Smooth muscle cell (in vitro differentiated cells): ENCODE data around the gene XK. TPM values are rescaled to one million over a fixed set of nuclear protein-coding genes. Genes with fewer than 3 reads are reported as not detected.

Experiments
- DNase-seq: peaks from one replicate; lab custom pipeline; 2025; ENCODE audit not compliant: unreplicated experiment; lab: John Stamatoyannopoulos, UW
- H2AFZ ChIP-seq: fragments of 200-600 bp; sonication (generic); 2 replicates; pipeline ENCODE4 v1.6.0; 2016; ENCODE audit warnings: antibody characterized with exemption, low read depth, mild to moderate bottlenecking
- H3F3A ChIP-seq: fragments of 200-600 bp; sonication (generic); 2 replicates; pipeline ENCODE4 v1.6.0; 2017; ENCODE audit warnings: antibody characterized with exemption, low read depth
- H3K27ac ChIP-seq: fragments of 200-600 bp; sonication (generic); 2 replicates; pipeline ENCODE4 v1.5.1; 2016; ENCODE audit warnings: low read depth, mild to moderate bottlenecking
- H3K27me3 ChIP-seq: fragments of 200-600 bp; sonication (generic); 2 replicates; pipeline ENCODE4 v1.6.1; 2016; ENCODE audit warnings: low read depth, mild to moderate bottlenecking
- H3K36me3 ChIP-seq: fragments of 200-600 bp; sonication (generic); 2 replicates; pipeline ENCODE4 v1.5.1; 2016; ENCODE audit warnings: low read depth
- H3K4me1 ChIP-seq: fragments of 200-600 bp; sonication (generic); 2 replicates; pipeline ENCODE4 v1.5.1; 2016; ENCODE audit warnings: low read depth
- H3K4me2 ChIP-seq: fragments of 200-600 bp; sonication (generic); 2 replicates; pipeline ENCODE4 v1.6.0; 2016; ENCODE audit warnings: mild to moderate bottlenecking
- H3K4me3 ChIP-seq: fragments of 200-600 bp; sonication (generic); 2 replicates; pipeline ENCODE4 v1.5.1; 2016; ENCODE audit warnings: mild to moderate bottlenecking
- H3K79me2 ChIP-seq: fragments of 200-600 bp; sonication (generic); 2 replicates; pipeline ENCODE4 v1.6.0; 2016; ENCODE audit warnings: low read depth, mild to moderate bottlenecking
- H3K9ac ChIP-seq: fragments of 200-600 bp; sonication (generic); 2 replicates; pipeline ENCODE4 v1.6.0; 2016; ENCODE audit warnings: low read depth
- H3K9me3 ChIP-seq: fragments of 200-600 bp; sonication (generic); replicated peaks from 2 replicates; pipeline ENCODE4 v1.5.1; 2016; ENCODE audit warnings: low read depth
- H4K20me1 ChIP-seq: fragments of 200-600 bp; sonication (generic); 2 replicates; pipeline ENCODE4 v1.6.0; 2016; ENCODE audit warnings: low read depth
- WGBS: methylation state at CpG from one replicate; pipeline ENCODE4 v1.1.7; 2016; ENCODE audit warnings: low lambda C conversion rate; 5-methylcytosine and 5-hydroxymethylcytosine counted together
- polyA plus RNA-seq: library from polyadenylated mRNA; unstranded; fragments of >200 nt; fragmentation: Nextera tagmentation; extraction: Ambion mirVana; gene quantifications from 2 replicates; pipeline ENCODE4 v1.2.1, GENCODE V29; 2016
- total RNA-seq: library from RNA; depleted of rRNA; stranded (reverse); fragments of >200 nt; gene quantifications from 2 replicates; pipeline ENCODE4 v1.2.3, GENCODE V29; 2014
- TF ChIP-seq, protein P1 (sequence below): fragments of 200-600 bp; sonication (generic); IDR thresholded peaks from 2 replicates; pipeline ENCODE4 v1.5.1; 2017; ENCODE audit warnings: borderline replicate concordance, mild to moderate bottlenecking, antibody characterized with exemption; ENCODE audit not compliant: insufficient read depth, poor library complexity, severe bottlenecking

Gene XK
- total and polyA plus RNA-seq, 2 experiments from 2014 or later = 0.13 TPM; not detected in 1

DNA sequence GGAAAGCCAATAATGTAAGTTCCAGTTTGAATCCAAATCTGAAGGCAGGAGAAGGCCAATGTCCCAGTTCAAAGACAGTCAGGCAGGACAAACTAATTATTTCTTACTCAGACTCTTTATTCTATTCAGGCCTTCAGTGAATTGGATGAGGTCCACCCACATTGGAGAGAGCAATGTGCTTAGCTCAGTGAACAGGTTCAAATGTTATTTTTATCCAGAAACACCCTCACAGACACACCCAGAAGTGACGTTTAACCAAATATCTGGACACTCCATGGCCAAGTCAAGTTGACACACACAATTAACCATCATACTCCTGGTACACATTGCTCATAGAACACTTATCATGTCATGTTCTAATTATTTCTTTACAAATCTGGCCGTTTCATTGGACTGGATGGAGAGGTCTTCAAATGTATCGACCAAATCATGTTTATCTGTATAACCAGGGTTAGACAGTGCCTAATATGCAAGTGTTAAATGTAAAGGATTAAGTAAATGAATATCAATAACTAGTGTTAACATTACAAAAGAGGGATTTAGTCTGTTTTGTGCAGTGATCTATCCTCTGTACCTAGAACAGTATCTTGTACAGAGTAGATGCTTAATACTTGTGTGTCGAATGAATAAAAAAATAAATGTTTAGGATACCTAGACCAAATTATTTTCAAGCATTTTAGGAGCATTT is 27.1 kb upstream of the XK start:
- Histone ChIP-seq H3K4me1 (no peaks in the 10 kb centered on the region), H3K27ac (no peak overlapping the region), H3K9me3 (no peaks in the 10 kb centered on the region), H4K20me1 (no peaks in the 10 kb centered on the region), H3K4me2 (no peak overlapping the region), H3K4me3 (no peak overlapping the region), H3K27me3 (no peaks in the 10 kb centered on the region), H3K36me3 (no peaks in the 10 kb centered on the region), H3K79me2 (no peaks in the 10 kb centered on the region), H3F3A (no peaks in the 10 kb centered on the region), H3K9ac (no peak overlapping the region), H2AFZ (no peak overlapping the region)
- no peak for DNase-seq
- WGBS = 74% methylated on average over 4 of the region's 4 CpGs
- TF ChIP-seq, protein P1, sequence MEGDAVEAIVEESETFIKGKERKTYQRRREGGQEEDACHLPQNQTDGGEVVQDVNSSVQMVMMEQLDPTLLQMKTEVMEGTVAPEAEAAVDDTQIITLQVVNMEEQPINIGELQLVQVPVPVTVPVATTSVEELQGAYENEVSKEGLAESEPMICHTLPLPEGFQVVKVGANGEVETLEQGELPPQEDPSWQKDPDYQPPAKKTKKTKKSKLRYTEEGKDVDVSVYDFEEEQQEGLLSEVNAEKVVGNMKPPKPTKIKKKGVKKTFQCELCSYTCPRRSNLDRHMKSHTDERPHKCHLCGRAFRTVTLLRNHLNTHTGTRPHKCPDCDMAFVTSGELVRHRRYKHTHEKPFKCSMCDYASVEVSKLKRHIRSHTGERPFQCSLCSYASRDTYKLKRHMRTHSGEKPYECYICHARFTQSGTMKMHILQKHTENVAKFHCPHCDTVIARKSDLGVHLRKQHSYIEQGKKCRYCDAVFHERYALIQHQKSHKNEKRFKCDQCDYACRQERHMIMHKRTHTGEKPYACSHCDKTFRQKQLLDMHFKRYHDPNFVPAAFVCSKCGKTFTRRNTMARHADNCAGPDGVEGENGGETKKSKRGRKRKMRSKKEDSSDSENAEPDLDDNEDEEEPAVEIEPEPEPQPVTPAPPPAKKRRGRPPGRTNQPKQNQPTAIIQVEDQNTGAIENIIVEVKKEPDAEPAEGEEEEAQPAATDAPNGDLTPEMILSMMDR = no peak

DNA sequence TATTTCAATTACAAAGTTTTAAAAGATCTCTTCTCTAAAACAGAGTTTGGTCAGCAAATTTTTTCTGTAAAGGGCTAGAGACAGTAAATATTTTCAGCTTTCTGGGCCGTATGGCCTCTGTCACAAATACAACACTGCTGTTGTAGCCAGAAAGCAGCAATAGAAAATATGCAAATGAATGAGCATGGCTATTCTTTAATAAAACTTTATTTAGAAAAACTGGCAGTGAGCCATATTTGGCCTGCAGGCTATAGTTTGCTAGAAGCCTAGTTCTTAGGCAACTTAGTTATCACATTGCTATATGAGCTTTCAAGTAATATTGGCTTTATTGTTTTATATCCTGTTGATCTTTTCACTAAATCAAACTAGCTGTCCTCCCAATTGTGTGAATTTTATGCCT is 26.5 kb upstream of the XK start:
- no peaks in the 10 kb centered on the region for H3K9me3 ChIP-seq
- H2AFZ ChIP-seq = no peak overlapping the region
- no peaks in the 10 kb centered on the region for H3K4me1 ChIP-seq
- DNase-seq = no peak
- no peak overlapping the region for H3K27ac ChIP-seq
- no peaks in the 10 kb centered on the region for H3K27me3 ChIP-seq
- WGBS = 92% methylated on average over 1 of the region's 1 CpG
- TF ChIP-seq, protein P1 = no peak
- no peaks in the 10 kb centered on the region for H4K20me1 ChIP-seq
- H3F3A ChIP-seq = no peaks in the 10 kb centered on the region
- H3K4me3 ChIP-seq = no peak overlapping the region
- H3K36me3 ChIP-seq = no peaks in the 10 kb centered on the region
- H3K79me2 ChIP-seq = no peaks in the 10 kb centered on the region
- H3K4me2 ChIP-seq = no peak overlapping the region
- no peak overlapping the region for H3K9ac ChIP-seq

DNA sequence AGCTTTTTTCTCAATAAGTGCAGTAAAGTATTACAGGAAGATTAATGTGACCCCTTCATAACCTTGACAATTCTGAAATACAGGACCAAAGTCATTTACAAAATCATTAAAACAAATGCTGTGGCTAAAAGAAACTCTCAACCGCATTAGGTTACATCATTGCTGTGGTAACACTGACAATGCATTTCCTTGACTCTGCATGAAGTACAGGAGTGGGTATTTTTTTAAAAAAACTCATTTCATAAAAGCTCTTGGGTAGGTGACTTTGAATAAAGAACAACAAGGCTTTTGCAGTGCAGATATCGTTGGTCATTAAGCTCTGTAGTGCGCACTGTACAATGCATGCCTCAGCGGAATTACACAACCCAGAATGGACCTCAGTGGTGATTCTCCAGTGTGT is 23.4 kb upstream of the XK start:
- Histone ChIP-seq H3K4me2 (no peak overlapping the region), H3K27me3 (no peaks in the 10 kb centered on the region), H3K4me3 (no peak overlapping the region), H3K27ac (no peak overlapping the region), H3K9me3 (no peaks in the 10 kb centered on the region), H3K9ac (no peak overlapping the region), H3K79me2 (no peaks in the 10 kb centered on the region), H4K20me1 (no peaks in the 10 kb centered on the region), H3K36me3 (no peaks in the 10 kb centered on the region), H3F3A (no peaks in the 10 kb centered on the region), H2AFZ (no peak overlapping the region), H3K4me1 (no peaks in the 10 kb centered on the region)
- TF ChIP-seq, protein P1 = no peak
- DNase-seq = no peak
- 84% methylated on average over 4 of the region's 4 CpGs for WGBS

DNA sequence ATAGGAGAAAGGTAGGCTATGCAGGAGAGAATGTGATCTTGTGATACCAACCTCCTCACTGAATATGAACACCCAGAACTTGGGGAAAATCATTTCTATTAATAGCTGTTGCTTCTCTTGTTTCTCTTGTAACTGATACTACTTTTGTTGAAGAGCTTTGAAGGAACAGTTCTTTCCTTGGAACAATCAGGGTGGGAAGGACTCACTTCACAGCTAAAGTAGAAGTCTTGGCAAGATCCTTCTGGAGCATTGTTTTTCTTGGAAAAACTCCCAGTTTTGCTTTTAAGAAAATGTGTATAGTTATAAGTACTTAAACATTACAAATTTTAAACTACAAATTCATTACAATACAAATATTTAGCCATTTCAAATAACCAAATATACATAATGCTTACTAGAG is 19.1 kb upstream of the XK start:
- Histone ChIP-seq H3K27me3 (no peaks in the 10 kb centered on the region), H3K4me1 (no peaks in the 10 kb centered on the region), H3K4me3 (no peak overlapping the region), H3K36me3 (no peaks in the 10 kb centered on the region), H3F3A (no peaks in the 10 kb centered on the region), H2AFZ (no peak overlapping the region), H3K79me2 (no peaks in the 10 kb centered on the region), H4K20me1 (no peaks in the 10 kb centered on the region), H3K4me2 (no peak overlapping the region), H3K9me3 (no peaks in the 10 kb centered on the region), H3K9ac (no peak overlapping the region), H3K27ac (no peak overlapping the region)
- no peak for DNase-seq
- TF ChIP-seq, protein P1 = no peak
